Caco-2 (cell line): ENCODE measurements around the gene MEGF11. TPM values are rescaled to one million over a fixed set of nuclear protein-coding genes. Genes with fewer than 3 reads are reported as not detected.
A peak's percentile ranks its signal among the peaks of the same experiment; 100 is the strongest.

Experiments
- BruUV-seq: library from RNA; stranded (reverse); fragments of 400-500 nt; replicated peaks from 2 replicates; lab custom pipeline; 2021; lab: Mats Ljungman, UMichigan
- CTCF ChIA-PET: fragments of 300-600 bp; sonication (Branson Sonifier 250); formaldehyde crosslinking; loops from one replicate; lab custom pipeline; 2022; ENCODE audit warnings: antibody characterized with exemption; lab: Charles Lee
- POLR2A ChIA-PET: fragments of 300-600 bp; sonication (Branson Sonifier 250); formaldehyde crosslinking; loops from one replicate; lab custom pipeline; 2022; ENCODE audit warnings: antibody characterized with exemption; lab: Charles Lee
- DNase-seq, 2 experiments: peaks; one replicate each; pipeline versions ENCODE4 v3.0.0 to v3.0.0-alpha.2; 2020 to 2022
- H3K27me3 ChIP-seq: replicated peaks from 2 replicates; pipeline ENCODE4 v1.6.0; 2011; ENCODE audit warnings: low read length; ENCODE audit not compliant: control insufficient read depth, insufficient read depth
- H3K36me3 ChIP-seq: 2 replicates; pipeline ENCODE4 v1.5.1; 2011; ENCODE audit warnings: low read length; ENCODE audit not compliant: control insufficient read depth, insufficient read depth
- H3K4me1 ChIP-seq: fragments of 250-450 bp; sonication (Bioruptor Pico); 2 replicates; pipeline ENCODE4 v1.5.1; 2020; ENCODE audit warnings: mild to moderate bottlenecking
- H3K4me3 ChIP-seq: 2 replicates; pipeline ENCODE4 v1.5.1; 2011; ENCODE audit warnings: low read depth, mild to moderate bottlenecking, control low read depth, low read length
- H3K9me3 ChIP-seq: fragments of 250-450 bp; sonication (Bioruptor Pico); 2 replicates; pipeline ENCODE4 v1.5.1; 2020; ENCODE audit warnings: mild to moderate bottlenecking, moderate library complexity
- H3K27ac Mint-ChIP-seq: one replicate; pipeline ENCODE4 v1.8.0; 2022; ENCODE audit warnings: mixed read lengths; ENCODE audit not compliant: unreplicated experiment
- H3K27me3 Mint-ChIP-seq: one replicate; pipeline ENCODE4 v1.8.0; 2022; ENCODE audit warnings: mixed read lengths; ENCODE audit not compliant: insufficient read depth, unreplicated experiment
- H3K36me3 Mint-ChIP-seq: one replicate; pipeline ENCODE4 v1.8.0; 2022; ENCODE audit warnings: mild to moderate bottlenecking, mixed read lengths; ENCODE audit not compliant: insufficient read depth, unreplicated experiment
- H3K4me1 Mint-ChIP-seq: one replicate; pipeline ENCODE4 v1.8.0; 2022; ENCODE audit warnings: low read depth, mixed read lengths; ENCODE audit not compliant: unreplicated experiment
- H3K4me3 Mint-ChIP-seq: one replicate; pipeline ENCODE4 v1.8.0; 2022; ENCODE audit warnings: mild to moderate bottlenecking, moderate library complexity, mixed read lengths; ENCODE audit not compliant: unreplicated experiment
- H3K9me3 Mint-ChIP-seq: one replicate; pipeline ENCODE4 v1.8.0; 2022; ENCODE audit warnings: mixed read lengths; ENCODE audit not compliant: unreplicated experiment
- CTCF ChIP-seq, 2 experiments: fragments of 200-600 bp in 1 of 2; IDR thresholded peaks; 1 replicate in 1 of 2; 2 replicates in 1 of 2; pipeline versions ENCODE4 v1.5.1 to v1.8.0; 2011 to 2022; ENCODE audit warnings: antibody characterized with exemption in 1 of 2, control low read depth in 1 of 2, inconsistent platforms in 1 of 2, low read depth in 1 of 2, low read length in 1 of 2, mild to moderate bottlenecking in 1 of 2, moderate library complexity in 1 of 2; ENCODE audit not compliant: insufficient read depth in 1 of 2, severe bottlenecking in 1 of 2, unreplicated experiment in 1 of 2
- intact Hi-C: fragments of 100-400 bp; cut with micrococcal nuclease; formaldehyde crosslinking; loops from one replicate; pipeline ENCODE4 v1.10.0; 2022; ENCODE audit not compliant: unreplicated experiment
- total RNA-seq: library from RNA; stranded (reverse); gene quantifications from 2 replicates; pipeline ENCODE4 v1.2.3, GENCODE V29; 2022

MEGF11 gene
- total RNA-seq, 1 experiment from 2014 or later: 0.66 TPM

GRCh38 chr15:65982627-65983322 lies 270.8 kb downstream of the MEGF11 start:
- Histone ChIP-seq H3K9me3 (no peaks in the 10 kb centered on the region), H3K27me3 (no peaks in the 10 kb centered on the region; the same call in 1 of the 2 replicates), H3K4me1 (no peaks in the 10 kb centered on the region), H3K36me3 (no peaks in the 10 kb centered on the region), H3K4me3 (no peak overlapping the region)
- ChIA-PET POLR2A (no interaction called here), CTCF (interaction anchor here (0.6 kb wide), 1 partner anchor 36 kb away, joined by 10 read pairs; no protein-coding TSS in a partner anchor)
- H3K36me3 Mint-ChIP-seq: no peaks in the 10 kb centered on the region
- H3K9me3 Mint-ChIP-seq: no peaks in the 10 kb centered on the region
- no TSS peak for BruUV-seq
- peaks cover 9% of the 10 kb centered on the region for H3K27me3 Mint-ChIP-seq
- DNase-seq: no peak
- intact Hi-C loops: no loop called here
- no peak for TF ChIP-seq CTCF (IDR thresholded peaks at IDR 0.05; ENCODE audit: insufficient read depth in 1 of 2, low read depth in 1 of 2, low read length in 1 of 2, severe bottlenecking in 1 of 2, unreplicated experiment in 1 of 2)
- H3K4me1 Mint-ChIP-seq: peaks cover 8% of the 10 kb centered on the region
- H3K4me3 Mint-ChIP-seq: peak overlapping the region; percentile 55
- no peak overlapping the region for H3K27ac Mint-ChIP-seq

GRCh38 chr15:65981837-65982626 lies 271.5 kb downstream of the MEGF11 start:
- Mint-ChIP-seq H3K27ac (no peak overlapping the region), H3K4me1 (peaks cover 8% of the 10 kb centered on the region), H3K4me3 (peak overlapping the region; percentile 55), H3K36me3 (no peaks in the 10 kb centered on the region), H3K27me3 (peaks cover 11% of the 10 kb centered on the region), H3K9me3 (no peaks in the 10 kb centered on the region)
- Histone ChIP-seq H3K4me1 (no peaks in the 10 kb centered on the region), H3K4me3 (peak overlapping the region; percentile 36), H3K27me3 (no peaks in the 10 kb centered on the region; the same call in 1 of the 2 replicates), H3K36me3 (no peaks in the 10 kb centered on the region), H3K9me3 (no peaks in the 10 kb centered on the region)
- intact Hi-C loops: loop anchor here (1.0 kb wide), 2 partner anchors 61 to 103 kb away; no protein-coding TSS in a partner anchor
- TF ChIP-seq CTCF (IDR thresholded peaks at IDR 0.05; ENCODE audit: insufficient read depth in 1 of 2, low read depth in 1 of 2, low read length in 1 of 2, severe bottlenecking in 1 of 2, unreplicated experiment in 1 of 2): peak; percentile 36 to 49
- peak; percentile 62 for DNase-seq
- BruUV-seq: no TSS peak
- POLR2A ChIA-PET: no interaction called here
- CTCF ChIA-PET: interaction anchor here (0.6 kb wide), 1 partner anchor 37 kb away, joined by 10 read pairs; no protein-coding TSS in a partner anchor

- H3K4me1 ChIP-seq: no peaks in the 10 kb centered on the region
- DNase-seq: peak; percentile 60 to 66
- intact Hi-C loops: loop anchor here (1.0 kb wide), 2 partner anchors 62 to 104 kb away; no protein-coding TSS in a partner anchor
- H3K4me3 Mint-ChIP-seq: peak overlapping the region; percentile 55
- H3K27ac Mint-ChIP-seq: no peak overlapping the region
- no peaks in the 10 kb centered on the region for H3K9me3 Mint-ChIP-seq
- H3K36me3 Mint-ChIP-seq: no peaks in the 10 kb centered on the region
- peaks cover 8% of the 10 kb centered on the region for H3K27me3 Mint-ChIP-seq
- ChIA-PET CTCF (no interaction called here), POLR2A (no interaction called here)
- peaks cover 8% of the 10 kb centered on the region for H3K4me1 Mint-ChIP-seq
- BruUV-seq: no TSS peak
- H3K27me3 ChIP-seq: no peaks in the 10 kb centered on the region; the same call in 1 of the 2 replicates
- H3K4me3 ChIP-seq: no peak overlapping the region
- H3K36me3 ChIP-seq: no peaks in the 10 kb centered on the region
- H3K9me3 ChIP-seq: no peaks in the 10 kb centered on the region
- TF ChIP-seq CTCF (IDR thresholded peaks at IDR 0.05; ENCODE audit: insufficient read depth in 1 of 2, low read depth in 1 of 2, low read length in 1 of 2, severe bottlenecking in 1 of 2, unreplicated experiment in 1 of 2): peak; percentile 65
Measured at GRCh38 chr15:65980824-65981456, 272.6 kb downstream of the MEGF11 start.
